Smooth muscle cell of trachea (primary cell): Measurements from ENCODE around the gene COG6. TPM values are rescaled to one million over a fixed set of nuclear protein-coding genes. Genes with fewer than 3 reads are reported as not detected.

Experiments
- total RNA-seq: library from RNA; depleted of rRNA; stranded (reverse); fragments of >200 nt; gene quantifications from 2 replicates; pipeline ENCODE4 v1.2.1, GENCODE V29; 2014

The COG6 gene
- total RNA-seq: 30.8 and 39.1 TPM in 2 replicates

DNA sequence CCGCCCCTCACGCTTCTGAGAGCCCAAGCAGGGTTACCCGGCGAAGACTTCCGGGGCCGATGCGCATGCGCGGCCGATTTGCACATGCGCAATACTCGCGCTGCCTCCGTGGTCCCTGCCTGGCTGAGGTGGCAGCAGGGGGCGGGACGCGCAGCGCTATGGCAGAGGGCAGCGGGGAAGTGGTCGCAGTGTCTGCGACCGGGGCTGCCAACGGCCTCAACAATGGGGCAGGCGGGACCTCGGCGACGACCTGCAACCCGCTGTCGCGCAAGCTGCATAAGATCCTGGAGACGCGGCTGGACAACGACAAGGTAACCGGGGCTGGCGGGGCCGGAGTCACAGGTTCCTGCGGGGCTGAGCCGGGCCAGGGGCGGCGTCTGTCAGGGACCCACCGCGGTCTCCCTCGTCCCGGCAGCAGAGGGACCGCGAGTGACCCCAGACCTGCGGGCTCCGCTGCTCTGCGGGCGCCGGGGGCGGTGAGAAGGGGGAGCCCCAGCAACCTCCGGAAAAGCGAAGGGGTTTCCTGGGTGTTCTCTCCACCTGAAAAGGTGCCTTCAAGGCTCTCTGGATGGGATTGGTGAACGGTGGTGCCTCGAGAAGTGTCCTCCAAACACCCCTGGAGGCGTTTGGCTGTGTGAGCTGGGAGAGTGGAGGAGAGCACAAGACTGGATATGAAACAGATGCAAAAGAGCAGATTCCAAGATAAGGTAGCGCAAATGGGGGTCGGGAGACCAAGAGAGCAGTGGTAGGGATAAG lies at the start of gene COG6:
Gene COG6 (plus strand): TSS at position 94 of the 756 bp plus-strand sequence. CDS start 65 bp downstream, at position 159.

Other genes starting within 250 kb of the COG6 start
- 40.0 and 62.2 TPM in 2 replicates for gene LHFPL6, start 52.5 kb upstream of the COG6 start, total RNA-seq